ENCODE measurements around the gene GOT1.

Gene GOT1

DNA sequence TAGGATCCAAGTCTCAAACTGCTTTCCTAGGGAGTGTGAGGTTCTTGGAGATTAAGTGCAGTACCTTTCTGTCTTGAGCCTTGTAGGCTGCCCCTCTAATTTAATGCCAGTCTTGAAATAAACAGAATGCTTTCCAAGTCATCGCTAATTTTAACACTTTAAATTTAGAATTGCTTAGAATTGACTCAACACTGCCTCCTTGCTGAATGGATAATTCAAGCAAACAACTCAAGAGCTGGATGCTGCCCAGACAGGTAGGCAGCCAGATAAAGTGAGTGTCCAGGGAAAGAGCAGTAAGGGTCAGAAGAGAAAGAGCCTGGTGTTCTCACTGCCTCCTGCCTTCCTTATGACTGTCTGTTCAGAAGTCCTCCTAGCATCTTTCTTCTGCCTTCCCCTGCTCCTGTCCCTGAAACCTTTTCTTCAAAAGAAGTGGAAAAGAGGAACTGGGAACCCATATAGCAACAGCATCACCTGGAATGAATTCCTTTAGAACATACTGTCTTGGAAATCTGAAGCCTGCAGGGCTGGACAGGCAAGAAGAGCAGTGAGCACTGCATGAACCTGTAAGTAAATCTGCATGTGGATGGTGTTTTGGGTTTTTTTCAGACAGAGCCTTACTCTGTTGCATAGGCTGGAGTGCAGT is 3.1 kb upstream of the GOT1 start:
- TF ChIP-seq NFIC (IDR thresholded peaks at IDR 0.05) = no peak
- TF ChIP-seq RAD21 (IDR thresholded peaks at IDR 0.05; ENCODE audit: low read depth) = peak; percentile 15; the same call in 1 of the 2 replicates

DNA sequence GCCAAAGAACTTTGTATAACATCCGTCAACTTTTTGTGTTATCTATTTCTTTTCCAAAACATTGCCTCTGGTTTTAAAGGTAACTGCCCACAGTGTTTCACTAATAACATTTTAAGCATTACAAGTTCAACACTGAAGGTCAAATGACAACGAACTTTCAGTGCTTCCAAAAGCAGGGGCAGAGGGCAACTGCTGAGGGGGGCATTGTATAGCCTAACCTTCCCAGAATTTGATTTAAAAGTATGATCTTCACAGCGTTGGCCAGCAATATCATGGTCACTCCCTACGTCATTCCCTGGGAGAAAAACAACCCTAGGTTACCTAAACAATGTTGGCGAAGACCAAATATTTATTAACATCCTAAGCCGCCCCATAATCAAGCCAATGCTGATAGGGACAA is 2.5 kb upstream of the GOT1 start:
- no peak for TF ChIP-seq TAF1 (IDR thresholded peaks at IDR 0.05; ENCODE audit: low read depth)
- TF ChIP-seq CREB1 (IDR thresholded peaks at IDR 0.05; ENCODE audit: low read depth) = no peak
- TF ChIP-seq, protein P1, sequence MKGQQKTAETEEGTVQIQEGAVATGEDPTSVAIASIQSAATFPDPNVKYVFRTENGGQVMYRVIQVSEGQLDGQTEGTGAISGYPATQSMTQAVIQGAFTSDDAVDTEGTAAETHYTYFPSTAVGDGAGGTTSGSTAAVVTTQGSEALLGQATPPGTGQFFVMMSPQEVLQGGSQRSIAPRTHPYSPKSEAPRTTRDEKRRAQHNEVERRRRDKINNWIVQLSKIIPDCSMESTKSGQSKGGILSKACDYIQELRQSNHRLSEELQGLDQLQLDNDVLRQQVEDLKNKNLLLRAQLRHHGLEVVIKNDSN (IDR thresholded peaks at IDR 0.05) = no peak
- no peak for TF ChIP-seq EP300 (IDR thresholded peaks at IDR 0.05; ENCODE audit: borderline replicate concordance)
- no peak for TF ChIP-seq FOXM1 (IDR thresholded peaks at IDR 0.05; ENCODE audit: borderline replicate concordance, low read depth)
- TF ChIP-seq, protein P2, sequence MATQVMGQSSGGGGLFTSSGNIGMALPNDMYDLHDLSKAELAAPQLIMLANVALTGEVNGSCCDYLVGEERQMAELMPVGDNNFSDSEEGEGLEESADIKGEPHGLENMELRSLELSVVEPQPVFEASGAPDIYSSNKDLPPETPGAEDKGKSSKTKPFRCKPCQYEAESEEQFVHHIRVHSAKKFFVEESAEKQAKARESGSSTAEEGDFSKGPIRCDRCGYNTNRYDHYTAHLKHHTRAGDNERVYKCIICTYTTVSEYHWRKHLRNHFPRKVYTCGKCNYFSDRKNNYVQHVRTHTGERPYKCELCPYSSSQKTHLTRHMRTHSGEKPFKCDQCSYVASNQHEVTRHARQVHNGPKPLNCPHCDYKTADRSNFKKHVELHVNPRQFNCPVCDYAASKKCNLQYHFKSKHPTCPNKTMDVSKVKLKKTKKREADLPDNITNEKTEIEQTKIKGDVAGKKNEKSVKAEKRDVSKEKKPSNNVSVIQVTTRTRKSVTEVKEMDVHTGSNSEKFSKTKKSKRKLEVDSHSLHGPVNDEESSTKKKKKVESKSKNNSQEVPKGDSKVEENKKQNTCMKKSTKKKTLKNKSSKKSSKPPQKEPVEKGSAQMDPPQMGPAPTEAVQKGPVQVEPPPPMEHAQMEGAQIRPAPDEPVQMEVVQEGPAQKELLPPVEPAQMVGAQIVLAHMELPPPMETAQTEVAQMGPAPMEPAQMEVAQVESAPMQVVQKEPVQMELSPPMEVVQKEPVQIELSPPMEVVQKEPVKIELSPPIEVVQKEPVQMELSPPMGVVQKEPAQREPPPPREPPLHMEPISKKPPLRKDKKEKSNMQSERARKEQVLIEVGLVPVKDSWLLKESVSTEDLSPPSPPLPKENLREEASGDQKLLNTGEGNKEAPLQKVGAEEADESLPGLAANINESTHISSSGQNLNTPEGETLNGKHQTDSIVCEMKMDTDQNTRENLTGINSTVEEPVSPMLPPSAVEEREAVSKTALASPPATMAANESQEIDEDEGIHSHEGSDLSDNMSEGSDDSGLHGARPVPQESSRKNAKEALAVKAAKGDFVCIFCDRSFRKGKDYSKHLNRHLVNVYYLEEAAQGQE (IDR thresholded peaks at IDR 0.05; ENCODE audit: low read depth) = no peak
- no peak for TF ChIP-seq YY1 (IDR thresholded peaks at IDR 0.05; ENCODE audit: low read depth)
- TF ChIP-seq ZBTB7A (IDR thresholded peaks at IDR 0.05; ENCODE audit: low read depth) = no peak
- TF ChIP-seq TCF12 (IDR thresholded peaks at IDR 0.05; ENCODE audit: low read depth) = no peak
- no peak for TF ChIP-seq NFIC (IDR thresholded peaks at IDR 0.05)
- TF ChIP-seq, protein P3, sequence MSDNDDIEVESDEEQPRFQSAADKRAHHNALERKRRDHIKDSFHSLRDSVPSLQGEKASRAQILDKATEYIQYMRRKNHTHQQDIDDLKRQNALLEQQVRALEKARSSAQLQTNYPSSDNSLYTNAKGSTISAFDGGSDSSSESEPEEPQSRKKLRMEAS (IDR thresholded peaks at IDR 0.05) = no peak
- no peak for TF ChIP-seq CEBPB (IDR thresholded peaks at IDR 0.05)
- no peak for TF ChIP-seq EGR1 (IDR thresholded peaks at IDR 0.05)
- no peak for TF ChIP-seq RAD21 (IDR thresholded peaks at IDR 0.05; ENCODE audit: low read depth)
- no peak for TF ChIP-seq TEAD4 (IDR thresholded peaks at IDR 0.05)

DNA sequence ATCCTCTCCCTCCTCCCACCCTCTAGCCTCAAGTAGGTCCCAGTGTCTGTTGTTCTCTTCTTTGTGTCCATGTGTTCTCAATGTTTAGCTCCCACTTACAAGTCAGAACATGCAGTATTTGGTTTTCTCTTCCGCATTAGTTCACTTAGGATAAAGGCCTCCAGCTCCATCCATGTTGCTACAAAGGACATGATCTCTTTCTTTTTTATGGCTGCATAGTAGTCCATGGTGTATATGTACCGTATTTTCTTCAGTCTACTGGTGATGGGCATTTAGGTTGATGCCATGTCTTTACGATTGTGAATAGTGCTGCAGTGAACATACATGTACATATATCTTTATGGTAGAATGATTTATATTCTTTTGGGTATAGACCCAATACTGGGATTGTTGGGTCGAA is 1.6 kb upstream of the GOT1 start:
- TF ChIP-seq, protein P1 (IDR thresholded peaks at IDR 0.05) = no peak
- TF ChIP-seq, protein P2 (IDR thresholded peaks at IDR 0.05; ENCODE audit: low read depth) = no peak
- TF ChIP-seq CEBPB (IDR thresholded peaks at IDR 0.05) (no peak), EP300 (IDR thresholded peaks at IDR 0.05; ENCODE audit: borderline replicate concordance) (no peak), NFIC (IDR thresholded peaks at IDR 0.05) (no peak), YY1 (IDR thresholded peaks at IDR 0.05; ENCODE audit: low read depth) (no peak), RAD21 (IDR thresholded peaks at IDR 0.05; ENCODE audit: low read depth) (no peak), FOXM1 (IDR thresholded peaks at IDR 0.05; ENCODE audit: borderline replicate concordance, low read depth) (no peak), TEAD4 (IDR thresholded peaks at IDR 0.05) (no peak), EGR1 (IDR thresholded peaks at IDR 0.05) (no peak), TAF1 (IDR thresholded peaks at IDR 0.05; ENCODE audit: low read depth) (no peak), ZBTB7A (IDR thresholded peaks at IDR 0.05; ENCODE audit: low read depth) (no peak), CREB1 (IDR thresholded peaks at IDR 0.05; ENCODE audit: low read depth) (no peak), TCF12 (IDR thresholded peaks at IDR 0.05; ENCODE audit: low read depth) (no peak)
- TF ChIP-seq, protein P3 (IDR thresholded peaks at IDR 0.05) = no peak

DNA sequence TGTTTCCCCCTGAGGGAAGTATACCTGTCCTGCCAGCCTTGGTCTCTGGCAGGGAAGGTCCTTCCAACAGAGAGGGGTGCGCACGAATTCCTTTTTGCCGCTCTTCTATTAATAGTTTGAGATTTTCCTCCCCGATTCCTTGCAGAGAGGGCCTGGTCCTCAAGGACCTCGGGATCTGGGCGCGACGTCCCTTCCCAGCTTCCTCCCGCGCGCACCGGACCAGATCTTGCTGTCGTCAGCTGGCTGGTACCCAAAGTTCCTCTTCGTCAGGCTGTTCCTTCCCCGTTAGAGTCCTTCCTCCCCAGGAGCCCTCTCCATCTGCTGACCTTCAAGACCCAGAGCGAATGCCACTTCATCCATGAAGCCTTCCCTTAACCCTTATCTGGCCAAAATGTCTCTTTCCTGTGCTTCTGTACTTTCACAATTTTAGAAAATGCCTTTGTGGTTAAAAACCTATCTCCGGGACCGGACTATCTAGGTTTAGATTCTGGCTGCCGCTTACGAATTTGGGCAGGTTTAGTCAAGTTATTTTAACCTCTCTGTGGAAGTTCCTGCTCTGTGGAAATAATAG is 851 bp upstream of the GOT1 start:
- TF ChIP-seq, protein P2 (IDR thresholded peaks at IDR 0.05; ENCODE audit: low read depth) = no peak
- TF ChIP-seq CEBPB (IDR thresholded peaks at IDR 0.05) = no peak
- TF ChIP-seq TAF1 (IDR thresholded peaks at IDR 0.05; ENCODE audit: low read depth) = no peak
- TF ChIP-seq, protein P3 (IDR thresholded peaks at IDR 0.05) = no peak; the same call in none of the 2 replicates
- TF ChIP-seq NFIC (IDR thresholded peaks at IDR 0.05) = no peak; the same call in 1 of the 2 replicates
- no peak for TF ChIP-seq EP300 (IDR thresholded peaks at IDR 0.05; ENCODE audit: borderline replicate concordance)
- no peak for TF ChIP-seq FOXM1 (IDR thresholded peaks at IDR 0.05; ENCODE audit: borderline replicate concordance, low read depth)
- no peak for TF ChIP-seq RAD21 (IDR thresholded peaks at IDR 0.05; ENCODE audit: low read depth)
- TF ChIP-seq CREB1 (IDR thresholded peaks at IDR 0.05; ENCODE audit: low read depth) = no peak

Data from Ishikawa (cell line).